Mammary epithelial cell (primary cell): Measurements from ENCODE around the gene CACNA2D1.

ENCODE experiments used
- EZH2 ChIP-seq: IDR thresholded peaks from 2 replicates; pipeline ENCODE4 v1.6.1; 2012; ENCODE audit warnings: low read length, inconsistent platforms, borderline replicate concordance
- TF ChIP-seq, protein P1 (sequence below), 2 donors: IDR thresholded peaks in 1 of 2; conservative IDR thresholded peaks in 1 of 2; 2 replicates each; pipeline ENCODE4 v1.5.1; 2011 to 2012; ENCODE audit warnings: inconsistent platforms in 2 of 2, low read length in 2 of 2, mild to moderate bottlenecking in 2 of 2, control low read depth in 1 of 2, low read depth in 1 of 2; ENCODE audit not compliant: insufficient read depth in 1 of 2; ENCODE audit errors: extremely low read depth in 1 of 2

DNA sequence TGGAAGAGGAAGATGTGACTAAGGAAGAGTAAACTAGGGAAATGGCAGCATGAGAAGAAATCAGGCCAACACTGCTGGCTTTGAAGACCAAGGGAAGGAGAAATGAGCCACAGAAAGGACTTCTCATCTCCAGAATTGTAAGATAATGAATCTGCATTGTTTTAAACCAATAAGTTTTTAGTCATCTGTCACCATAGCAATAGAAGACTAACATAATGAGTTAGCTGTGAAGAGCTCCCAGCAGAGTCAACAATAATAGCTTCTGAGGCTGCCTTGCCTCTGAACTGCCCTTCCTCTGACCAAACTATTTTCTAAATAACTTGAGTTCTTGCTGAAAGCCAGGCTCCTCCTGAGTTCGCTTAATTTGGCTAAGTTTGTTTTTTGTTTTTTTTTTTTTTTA, 103.6 kb downstream of the CACNA2D1 start:
- TF ChIP-seq, protein P1, sequence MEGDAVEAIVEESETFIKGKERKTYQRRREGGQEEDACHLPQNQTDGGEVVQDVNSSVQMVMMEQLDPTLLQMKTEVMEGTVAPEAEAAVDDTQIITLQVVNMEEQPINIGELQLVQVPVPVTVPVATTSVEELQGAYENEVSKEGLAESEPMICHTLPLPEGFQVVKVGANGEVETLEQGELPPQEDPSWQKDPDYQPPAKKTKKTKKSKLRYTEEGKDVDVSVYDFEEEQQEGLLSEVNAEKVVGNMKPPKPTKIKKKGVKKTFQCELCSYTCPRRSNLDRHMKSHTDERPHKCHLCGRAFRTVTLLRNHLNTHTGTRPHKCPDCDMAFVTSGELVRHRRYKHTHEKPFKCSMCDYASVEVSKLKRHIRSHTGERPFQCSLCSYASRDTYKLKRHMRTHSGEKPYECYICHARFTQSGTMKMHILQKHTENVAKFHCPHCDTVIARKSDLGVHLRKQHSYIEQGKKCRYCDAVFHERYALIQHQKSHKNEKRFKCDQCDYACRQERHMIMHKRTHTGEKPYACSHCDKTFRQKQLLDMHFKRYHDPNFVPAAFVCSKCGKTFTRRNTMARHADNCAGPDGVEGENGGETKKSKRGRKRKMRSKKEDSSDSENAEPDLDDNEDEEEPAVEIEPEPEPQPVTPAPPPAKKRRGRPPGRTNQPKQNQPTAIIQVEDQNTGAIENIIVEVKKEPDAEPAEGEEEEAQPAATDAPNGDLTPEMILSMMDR (conservative IDR thresholded peaks at IDR 0.05 in 1 of 2, IDR thresholded peaks at IDR 0.05 in 1 of 2; ENCODE audit: extremely low read depth in 1 of 2, insufficient read depth in 1 of 2, low read depth in 1 of 2, low read length in 2 of 2) = no peak
- no peak for TF ChIP-seq EZH2
